ENCODE data around the gene PSMB11.

The PSMB11 gene

GRCh38 chr14:23034498-23035302 lies 7.3 kb upstream of the PSMB11 start, which contains the start of gene PSMB5:
Gene PSMB5, minus strand, starts transcription at chr14:23034900. Its CDS starts 19 bp downstream, at chr14:23034881.
- ChIA-PET POLR2A (interaction anchor here (0.6 to 1.0 kb wide), 3 partner anchors 10 to 74 kb away, joined by 3 read pairs; no protein-coding TSS in a partner anchor), CTCF (interaction anchor here (0.6 to 2.4 kb wide), 9 partner anchors 10 to 75 kb away, joined by 3 to 16 read pairs (median 4); no protein-coding TSS in a partner anchor)
- H3K4me3 ChIP-seq (ENCODE audit: low read depth, low read length), result peak within 1 kb of the TSS; percentile 92
- peak; percentile 3 for TF ChIP-seq CTCF (IDR thresholded peaks at IDR 0.05; ENCODE audit: insufficient read depth, low read length, missing control alignments)
- DNase-seq (ENCODE audit: low read depth, low spot score), result peak; percentile 73

DNA sequence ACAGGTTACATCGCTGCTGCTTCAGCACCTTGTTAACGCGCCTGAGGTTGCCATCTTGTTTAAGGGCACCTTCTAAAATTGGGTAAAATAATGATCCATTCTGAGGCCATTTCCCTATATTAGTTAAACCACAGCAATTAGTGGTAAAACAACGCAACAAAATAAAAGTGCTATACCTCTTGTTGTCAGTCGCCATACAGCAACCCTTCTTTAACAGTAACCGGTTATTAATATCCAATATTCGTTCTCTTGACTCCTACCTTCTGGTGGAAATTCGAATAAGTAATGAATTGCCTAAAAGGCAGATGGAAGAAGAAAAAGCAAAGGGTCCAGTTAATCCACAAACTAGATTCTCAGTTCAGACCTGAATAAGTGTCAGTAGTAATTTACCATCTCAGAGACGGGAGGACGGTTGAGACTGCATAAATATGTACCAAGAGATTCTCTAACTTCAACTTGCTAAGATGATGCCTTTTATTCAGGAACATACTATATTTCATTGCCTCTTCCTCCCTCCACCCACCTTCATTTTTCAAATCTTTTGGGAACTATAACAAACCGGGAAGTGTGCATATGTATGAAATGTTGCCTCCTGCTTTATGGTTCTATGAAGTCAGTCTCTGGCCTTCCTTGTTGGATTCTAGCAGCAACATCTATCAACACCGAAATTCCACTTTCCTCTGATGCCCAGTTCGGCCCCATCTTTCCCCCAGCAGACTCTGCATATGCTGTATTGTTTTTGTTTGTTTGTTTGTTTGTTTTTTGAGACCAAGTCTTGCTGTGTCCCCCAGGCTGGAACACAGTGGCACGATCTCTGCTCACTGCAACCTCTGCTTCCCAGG lies 6.5 kb upstream of the PSMB11 start:
- TF ChIP-seq CTCF (IDR thresholded peaks at IDR 0.05; ENCODE audit: insufficient read depth, low read length, missing control alignments), result no peak
- peak overlapping the region; percentile 92 for H3K4me3 ChIP-seq (ENCODE audit: low read depth, low read length)
- ChIA-PET POLR2A (interaction anchor here (1.0 kb wide), 1 partner anchor 28 kb away, joined by 3 read pairs; no protein-coding TSS in a partner anchor), CTCF (interaction anchor here (0.6 to 1.5 kb wide), 2 partner anchors 20 to 52 kb away, joined by 3 to 5 read pairs; no protein-coding TSS in a partner anchor)
- DNase-seq (ENCODE audit: low read depth, low spot score), result no peak

DNA sequence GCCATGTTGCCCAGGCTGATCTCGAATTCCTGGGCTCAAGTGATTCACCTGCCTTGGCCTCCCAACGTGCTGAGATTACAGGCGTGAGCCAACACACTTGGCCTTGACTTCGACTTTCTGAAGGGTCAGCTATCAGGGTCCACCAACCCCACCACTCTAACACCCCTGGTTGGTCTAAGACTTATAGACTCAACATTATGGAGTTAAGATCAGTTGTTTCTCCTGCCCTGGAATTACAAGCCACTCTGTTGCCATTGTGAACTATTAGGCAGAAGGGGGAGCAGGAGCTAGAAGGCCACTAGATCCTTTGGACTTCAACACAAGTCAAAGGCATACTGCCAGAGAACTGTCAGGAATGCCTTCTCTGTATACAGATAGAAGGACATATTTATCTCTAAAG lies 1.9 kb upstream of the PSMB11 start:
- H3K4me3 ChIP-seq (ENCODE audit: low read depth, low read length), result no peak overlapping the region
- ChIA-PET CTCF (interaction anchor here (0.7 to 31.7 kb wide), 5 partner anchors 16 to 54 kb away, joined by 3 to 1423 read pairs (median 3); partner anchors contain the start of gene AJUBA), POLR2A (no interaction called here)
- DNase-seq (ENCODE audit: low read depth, low spot score), result no peak
- no peak for TF ChIP-seq CTCF (IDR thresholded peaks at IDR 0.05; ENCODE audit: insufficient read depth, low read length, missing control alignments)

GRCh38 chr14:23041729-23042128 lies 283 bp upstream of the PSMB11 start:
- no peak overlapping the region for H3K4me3 ChIP-seq (ENCODE audit: low read depth, low read length)
- TF ChIP-seq CTCF (IDR thresholded peaks at IDR 0.05; ENCODE audit: insufficient read depth, low read length, missing control alignments), result no peak
- DNase-seq (ENCODE audit: low read depth, low spot score), result no peak
- ChIA-PET POLR2A (no interaction called here), CTCF (interaction anchor here (1.0 to 31.7 kb wide), 5 partner anchors 13 to 55 kb away, joined by 4 to 1423 read pairs (median 24); partner anchors contain the start of genes AJUBA and CDH24)

DNA sequence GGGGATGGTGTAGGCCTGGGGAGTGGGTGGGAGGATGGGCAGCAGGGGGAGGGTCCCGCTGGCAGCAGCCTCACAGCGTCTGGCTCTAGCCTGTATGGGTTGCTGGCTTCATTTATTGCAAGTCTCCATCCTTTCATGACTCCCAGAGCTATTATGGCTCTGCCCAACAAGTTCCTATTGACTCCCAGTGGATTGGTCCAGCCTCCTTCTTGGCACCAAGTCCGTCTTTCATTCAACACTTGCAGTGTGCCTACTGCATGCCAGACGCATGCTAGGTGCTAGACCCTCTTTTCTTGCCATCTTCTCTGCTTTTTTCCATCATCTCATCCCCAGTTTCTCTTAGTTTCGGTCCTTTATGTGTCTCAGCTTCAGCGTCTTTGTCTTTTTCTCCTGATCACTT lies 1.1 kb downstream of the PSMB11 start:
- POLR2A ChIA-PET, result no interaction called here
- CTCF ChIA-PET, result interaction anchor here (1.3 to 31.7 kb wide), 5 partner anchors 11 to 66 kb away, joined by 3 to 1423 read pairs (median 24); partner anchors contain the start of genes AJUBA and CDH24
- no peak for TF ChIP-seq CTCF (IDR thresholded peaks at IDR 0.05; ENCODE audit: insufficient read depth, low read length, missing control alignments)
- H3K4me3 ChIP-seq (ENCODE audit: low read depth, low read length), result no peak overlapping the region
- no peak for DNase-seq (ENCODE audit: low read depth, low spot score)

Data from AG04449 (cell line).